Panc1 (cell line): ENCODE results near the gene SELENOF.

ENCODE experiments used
- POLR2AphosphoS5 ChIP-seq: IDR thresholded peaks from 2 replicates; pipeline ENCODE4 v1.6.1; 2012; ENCODE audit warnings: mild to moderate bottlenecking, low read depth, low read length, moderate library complexity
- TCF7L2 ChIP-seq: IDR thresholded peaks from 2 replicates; pipeline ENCODE4 v1.6.1; 2011; ENCODE audit warnings: mild to moderate bottlenecking, low read depth, low read length, inconsistent platforms
- TF ChIP-seq, protein P1 (sequence below): fragments of 450-650 bp; IDR thresholded peaks from 2 replicates; pipeline ENCODE4 v1.5.1; 2017; ENCODE audit warnings: mild to moderate bottlenecking

GRCh38 chr1:86940599-86940998 lies 26.7 kb upstream of the SELENOF start:
- TF ChIP-seq, protein P1, sequence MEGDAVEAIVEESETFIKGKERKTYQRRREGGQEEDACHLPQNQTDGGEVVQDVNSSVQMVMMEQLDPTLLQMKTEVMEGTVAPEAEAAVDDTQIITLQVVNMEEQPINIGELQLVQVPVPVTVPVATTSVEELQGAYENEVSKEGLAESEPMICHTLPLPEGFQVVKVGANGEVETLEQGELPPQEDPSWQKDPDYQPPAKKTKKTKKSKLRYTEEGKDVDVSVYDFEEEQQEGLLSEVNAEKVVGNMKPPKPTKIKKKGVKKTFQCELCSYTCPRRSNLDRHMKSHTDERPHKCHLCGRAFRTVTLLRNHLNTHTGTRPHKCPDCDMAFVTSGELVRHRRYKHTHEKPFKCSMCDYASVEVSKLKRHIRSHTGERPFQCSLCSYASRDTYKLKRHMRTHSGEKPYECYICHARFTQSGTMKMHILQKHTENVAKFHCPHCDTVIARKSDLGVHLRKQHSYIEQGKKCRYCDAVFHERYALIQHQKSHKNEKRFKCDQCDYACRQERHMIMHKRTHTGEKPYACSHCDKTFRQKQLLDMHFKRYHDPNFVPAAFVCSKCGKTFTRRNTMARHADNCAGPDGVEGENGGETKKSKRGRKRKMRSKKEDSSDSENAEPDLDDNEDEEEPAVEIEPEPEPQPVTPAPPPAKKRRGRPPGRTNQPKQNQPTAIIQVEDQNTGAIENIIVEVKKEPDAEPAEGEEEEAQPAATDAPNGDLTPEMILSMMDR, result no peak
- TF ChIP-seq TCF7L2 (no peak), POLR2AphosphoS5 (no peak)
